Loucy (cell line): ENCODE results near the gene JAK3.

Experiments
- EZH2phosphoT487 ChIP-seq: fragments of 200-600 bp; IDR thresholded peaks from 2 replicates; pipeline ENCODE4 v1.6.1; 2018; ENCODE audit warnings: antibody characterized with exemption, mild to moderate bottlenecking, moderate library complexity, borderline replicate concordance
- TF ChIP-seq, protein P1 (sequence below): fragments of 200-600 bp; sonication (generic); conservative IDR thresholded peaks from 2 replicates; pipeline ENCODE4 v1.5.1; 2014; ENCODE audit warnings: mild to moderate bottlenecking, antibody characterized with exemption, low read length

DNA sequence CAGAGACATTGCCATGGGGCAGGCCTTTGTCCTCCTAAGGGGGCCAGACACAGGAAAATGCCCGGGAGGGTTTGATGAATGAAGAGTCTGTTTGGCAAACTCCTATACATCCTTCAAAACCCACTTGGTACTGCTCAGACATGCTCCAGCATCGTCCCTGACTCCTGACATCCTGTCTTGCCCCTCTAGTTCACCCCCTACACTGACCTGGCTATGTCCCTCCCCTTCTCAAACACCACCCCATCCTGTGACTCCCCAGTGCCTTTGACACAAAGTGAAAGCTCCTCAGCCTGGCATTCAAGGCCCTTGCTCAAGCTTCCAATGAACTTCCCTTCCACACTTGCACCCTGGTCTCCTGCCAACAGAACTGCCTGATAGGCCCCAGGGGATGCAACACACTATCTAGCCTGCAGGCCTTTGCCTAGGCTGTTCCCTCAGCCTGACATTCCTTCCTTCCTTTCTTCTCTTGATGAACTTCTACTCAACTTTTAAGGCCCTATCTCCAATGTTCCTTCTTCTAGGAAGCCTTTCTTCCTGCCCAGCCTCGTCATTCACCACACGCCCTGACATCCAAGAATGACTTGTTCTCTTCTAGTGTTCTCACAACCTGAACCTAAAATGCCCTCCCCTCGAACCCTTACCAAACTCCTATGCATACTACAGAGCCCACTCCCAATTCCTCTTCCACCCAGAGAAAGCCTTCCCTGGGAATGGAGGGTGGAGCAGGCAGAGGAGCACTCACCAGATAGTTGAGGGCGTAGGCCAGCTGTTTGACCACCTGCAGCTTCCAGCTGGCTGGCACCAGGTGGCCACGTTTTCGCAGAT is 12.4 kb downstream of the JAK3 start:
- TF ChIP-seq, protein P1, sequence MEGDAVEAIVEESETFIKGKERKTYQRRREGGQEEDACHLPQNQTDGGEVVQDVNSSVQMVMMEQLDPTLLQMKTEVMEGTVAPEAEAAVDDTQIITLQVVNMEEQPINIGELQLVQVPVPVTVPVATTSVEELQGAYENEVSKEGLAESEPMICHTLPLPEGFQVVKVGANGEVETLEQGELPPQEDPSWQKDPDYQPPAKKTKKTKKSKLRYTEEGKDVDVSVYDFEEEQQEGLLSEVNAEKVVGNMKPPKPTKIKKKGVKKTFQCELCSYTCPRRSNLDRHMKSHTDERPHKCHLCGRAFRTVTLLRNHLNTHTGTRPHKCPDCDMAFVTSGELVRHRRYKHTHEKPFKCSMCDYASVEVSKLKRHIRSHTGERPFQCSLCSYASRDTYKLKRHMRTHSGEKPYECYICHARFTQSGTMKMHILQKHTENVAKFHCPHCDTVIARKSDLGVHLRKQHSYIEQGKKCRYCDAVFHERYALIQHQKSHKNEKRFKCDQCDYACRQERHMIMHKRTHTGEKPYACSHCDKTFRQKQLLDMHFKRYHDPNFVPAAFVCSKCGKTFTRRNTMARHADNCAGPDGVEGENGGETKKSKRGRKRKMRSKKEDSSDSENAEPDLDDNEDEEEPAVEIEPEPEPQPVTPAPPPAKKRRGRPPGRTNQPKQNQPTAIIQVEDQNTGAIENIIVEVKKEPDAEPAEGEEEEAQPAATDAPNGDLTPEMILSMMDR, result no peak
- TF ChIP-seq EZH2phosphoT487, result no peak
